Renal cortex interstitium (tissue), 11 donors: ENCODE results near the gene DYNLT2B. TPM values are rescaled to one million over a fixed set of nuclear protein-coding genes. Genes with fewer than 3 reads are reported as not detected.

Experiments
- DNase-seq, 11 donors: peaks; one replicate each; pipeline ENCODE4 v3.0.0-alpha.2; 2013; ENCODE audit warnings: low read depth in 9 of 11, low spot score in 4 of 11; ENCODE audit errors: extremely low read depth in 1 of 11
- polyA plus RNA-seq, 3 donors: library from polyadenylated mRNA; unstranded; fragments of 120-200 nt; gene quantifications; one replicate each; pipeline ENCODE4 v1.2.1, GENCODE V29; 2013; ENCODE audit not compliant: insufficient read length in 3 of 3

DYNLT2B gene
- polyA plus RNA-seq, 3 donors = 32.3 to 40.0 (median 36.3) TPM

DNA sequence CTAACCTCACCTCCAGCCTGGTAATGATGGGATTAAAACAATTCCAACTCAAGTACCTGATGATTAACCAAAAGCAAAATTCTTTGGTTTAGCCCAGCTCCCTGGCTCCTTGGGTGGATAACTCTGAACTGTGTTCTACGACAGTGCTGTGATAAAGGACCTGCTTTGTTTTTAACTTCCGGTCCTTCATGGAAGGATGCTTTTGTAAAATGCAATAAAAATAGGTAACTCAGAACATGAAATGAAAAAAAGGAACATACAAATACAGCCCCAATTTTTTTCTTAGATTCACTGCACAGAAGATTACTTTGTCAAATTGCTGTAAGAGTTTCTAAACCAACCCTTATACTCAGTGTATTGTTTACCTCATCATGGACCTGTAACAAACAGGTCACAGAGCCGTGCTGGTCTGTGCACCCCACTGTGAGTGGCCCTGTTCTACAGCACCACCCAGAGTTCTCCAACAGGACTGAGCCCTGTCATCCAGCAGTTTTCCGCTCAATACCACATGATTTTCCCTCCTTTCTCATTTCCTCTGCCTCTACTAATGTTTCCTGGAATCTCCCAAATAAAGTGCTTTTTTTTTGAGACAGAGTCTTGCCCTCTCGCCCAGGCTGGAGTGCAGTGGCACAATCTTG lies 25.6 kb downstream of the DYNLT2B start:
- DNase-seq = peak in 2 of 11 donors; percentile 20 to 25

GRCh38 chr3:196288141-196288460 lies 29.9 kb downstream of the DYNLT2B start:
- DNase-seq = peak in 5 of 11 donors; percentile 6 to 35 (median 22)

DNA sequence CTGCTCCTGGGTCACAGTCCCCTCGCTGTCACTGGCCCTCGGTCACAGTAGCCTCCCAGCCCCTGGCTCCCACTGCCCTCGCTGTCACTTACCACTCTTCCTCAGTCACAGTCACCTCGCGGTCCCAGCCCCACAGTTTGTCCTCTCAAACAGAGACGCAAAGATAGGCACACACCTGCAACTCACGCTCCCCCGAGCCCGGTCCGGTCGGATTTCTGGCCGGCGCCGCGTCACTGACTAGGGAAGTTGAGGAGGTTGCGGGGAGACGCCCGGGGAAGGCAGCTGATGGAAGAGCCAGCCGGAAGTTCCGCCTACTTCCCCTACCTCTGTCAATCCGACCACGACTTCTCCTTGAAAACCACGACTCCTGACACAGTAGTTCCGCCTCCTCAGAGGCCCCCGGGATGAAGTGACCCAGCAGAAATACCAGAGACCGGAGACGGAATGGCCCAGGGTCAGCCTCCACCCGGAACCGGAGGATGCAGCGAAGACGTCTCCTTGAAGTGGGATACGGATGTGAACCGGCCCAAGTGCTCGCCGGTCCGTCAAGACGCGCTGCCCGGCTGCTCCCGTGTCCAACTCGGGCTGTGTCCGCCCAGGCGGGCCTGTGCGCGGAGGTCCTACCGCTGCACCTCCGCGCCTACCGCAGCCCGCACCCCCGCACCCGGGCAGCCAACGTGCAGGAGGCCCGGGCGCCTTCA lies 30.4 kb downstream of the DYNLT2B start, which contains the start of gene PCYT1A:
TSS of gene PCYT1A (minus strand) at position 287 of the 701 bp plus-strand sequence. CDS start 17,195 bp downstream, outside the sequence.
- peak; percentile 87 to 96 (median 91) for DNase-seq

GRCh38 chr3:196287090-196287439 lies 31.0 kb downstream of the DYNLT2B start:
- peak in 6 of 11 donors; percentile 3 to 13 (median 8) for DNase-seq

GRCh38 chr3:196284396-196284795 lies 33.6 kb downstream of the DYNLT2B start:
- DNase-seq = no peak

GRCh38 chr3:196281962-196282361 lies 36.1 kb downstream of the DYNLT2B start:
- DNase-seq = no peak

DNA sequence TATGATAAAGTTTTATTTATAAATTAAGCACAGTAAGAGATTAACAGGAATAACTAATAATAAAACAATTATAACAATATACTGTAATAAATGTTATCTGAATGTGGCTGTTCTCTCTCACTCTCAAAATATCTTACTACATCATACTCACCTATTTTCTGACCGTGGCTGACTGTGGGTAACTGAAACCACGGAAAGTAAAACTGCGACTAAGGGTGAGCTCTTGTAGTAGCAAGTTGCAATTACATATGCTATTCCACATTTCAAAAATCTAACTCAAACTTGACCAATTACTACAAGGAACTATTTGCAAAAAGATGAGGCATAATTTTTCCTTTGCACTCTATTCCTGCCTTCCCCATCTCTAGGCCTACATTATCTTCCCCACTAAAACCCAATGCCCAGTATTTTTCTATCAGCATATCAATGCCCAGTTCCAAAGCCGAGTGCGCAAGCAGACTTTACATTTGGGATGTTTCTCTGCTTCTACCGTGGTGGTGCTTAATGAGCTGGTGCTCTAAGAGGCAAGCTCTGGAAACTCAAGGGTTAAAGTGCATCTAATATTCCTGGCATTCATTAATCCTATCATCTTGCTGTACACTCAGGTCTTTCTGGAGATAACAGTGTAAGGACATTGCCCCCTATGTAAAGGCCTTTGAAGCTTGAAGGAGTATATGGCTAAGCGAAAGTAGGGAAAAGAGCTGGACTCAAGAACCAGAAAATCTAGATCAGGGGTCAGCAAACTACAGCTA lies 37.2 kb downstream of the DYNLT2B start:
- DNase-seq = no peak

DNA sequence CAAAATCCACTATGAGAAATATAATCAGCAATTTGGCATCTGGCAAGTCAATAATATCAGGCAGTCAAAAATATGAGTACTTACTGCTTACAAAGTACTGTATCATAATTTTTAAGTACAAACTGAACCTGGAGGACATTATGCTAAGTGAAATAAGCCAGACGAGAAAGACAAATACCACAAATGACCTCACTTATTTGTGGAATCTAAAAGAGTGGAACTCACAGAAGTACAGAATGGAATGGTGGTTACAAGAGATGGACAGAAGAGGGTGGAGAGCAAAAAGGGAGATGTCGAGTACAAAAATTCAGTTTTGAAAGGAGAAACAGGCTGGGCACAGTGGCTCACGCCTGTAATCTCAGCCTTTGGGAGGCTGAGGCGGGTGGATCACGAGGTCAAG lies 42.9 kb downstream of the DYNLT2B start:
- DNase-seq = no peak

- no peak for DNase-seq
Observed at GRCh38 chr3:196274585-196274984, 43.5 kb downstream of the DYNLT2B start.

DNA sequence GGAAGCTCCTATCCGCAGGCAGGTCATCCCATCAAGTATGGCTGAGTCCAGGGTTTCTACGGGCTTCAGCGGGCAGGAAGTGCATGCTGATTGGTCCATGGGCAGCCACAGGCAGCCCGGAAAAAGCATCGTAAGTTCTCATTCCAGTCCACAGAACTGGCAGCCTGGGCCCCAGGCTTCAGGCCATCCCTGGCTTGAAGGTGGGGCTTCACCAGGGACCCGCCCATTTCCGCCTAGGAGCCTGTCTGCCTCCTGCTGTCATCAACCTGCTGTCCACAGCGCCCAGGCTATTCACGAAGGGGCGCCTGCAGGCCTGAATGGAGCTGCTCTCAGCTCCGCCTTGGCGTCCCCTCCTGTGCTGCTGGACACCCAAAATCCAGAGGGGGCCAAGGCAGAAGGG lies 44.4 kb downstream of the DYNLT2B start:
- DNase-seq = no peak

DNA sequence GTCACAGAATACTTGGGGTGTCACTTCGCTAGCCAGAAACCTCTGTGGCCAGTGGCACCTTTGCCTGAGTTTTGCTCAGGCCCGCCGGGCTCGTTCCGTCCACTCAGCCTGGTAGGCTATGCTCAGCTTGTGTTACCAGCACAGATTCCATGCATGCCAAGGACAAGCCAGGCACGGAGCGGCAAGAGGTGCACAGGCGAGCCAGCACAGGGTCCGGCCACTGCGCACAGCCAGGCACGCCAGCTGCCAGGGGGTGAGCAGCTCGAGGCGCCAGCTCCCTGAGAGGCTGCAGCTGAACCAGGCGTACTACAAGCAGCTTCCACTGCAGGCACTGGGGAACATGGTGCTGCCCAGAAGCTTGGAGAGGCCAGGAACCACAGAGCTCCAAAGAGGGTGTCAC lies 45.2 kb downstream of the DYNLT2B start:
- DNase-seq = no peak

- DNase-seq = no peak
Observed at GRCh38 chr3:196270499-196270898, 47.5 kb downstream of the DYNLT2B start.

DNA sequence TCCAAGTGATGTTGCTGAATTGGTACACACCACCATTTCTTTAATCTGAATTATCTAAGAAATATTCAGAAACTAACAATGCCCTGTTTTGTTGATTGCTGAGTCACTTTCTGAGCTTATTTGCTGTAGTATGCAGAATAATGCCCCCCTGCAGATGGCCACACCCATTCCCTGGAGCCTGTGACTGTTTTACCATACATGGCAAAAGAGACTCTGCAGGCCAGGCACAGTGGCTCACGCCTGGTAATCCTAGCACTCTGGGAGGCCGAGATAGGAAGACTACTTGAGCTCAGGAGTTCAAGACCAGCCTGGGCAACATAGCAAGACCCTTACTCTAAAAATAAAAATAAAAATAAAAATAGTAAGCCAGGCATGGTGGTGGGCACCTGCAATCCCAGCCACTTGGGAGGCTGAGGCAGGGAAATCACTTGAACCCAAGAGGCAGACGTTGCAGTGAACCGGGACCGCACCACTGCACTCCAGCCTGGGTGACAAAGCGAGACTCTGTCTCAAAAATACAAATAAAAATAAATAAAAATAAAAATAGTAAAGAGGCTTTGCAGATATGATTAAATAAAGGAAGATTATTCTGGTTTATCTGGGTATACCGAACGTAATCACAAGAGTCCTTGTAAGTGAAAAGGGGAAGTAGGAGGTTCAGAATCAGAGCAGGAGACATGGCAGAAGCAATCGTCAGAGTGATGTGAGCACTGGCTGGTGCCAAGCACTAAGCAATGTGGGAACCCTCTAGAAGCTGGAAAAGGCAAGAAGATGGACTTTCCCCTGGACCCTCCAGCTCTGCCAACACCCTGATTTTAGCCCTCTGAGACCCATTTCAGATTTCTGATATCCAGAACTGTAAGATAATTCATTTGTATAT lies 49.5 kb downstream of the DYNLT2B start:
- no peak for DNase-seq

DNA sequence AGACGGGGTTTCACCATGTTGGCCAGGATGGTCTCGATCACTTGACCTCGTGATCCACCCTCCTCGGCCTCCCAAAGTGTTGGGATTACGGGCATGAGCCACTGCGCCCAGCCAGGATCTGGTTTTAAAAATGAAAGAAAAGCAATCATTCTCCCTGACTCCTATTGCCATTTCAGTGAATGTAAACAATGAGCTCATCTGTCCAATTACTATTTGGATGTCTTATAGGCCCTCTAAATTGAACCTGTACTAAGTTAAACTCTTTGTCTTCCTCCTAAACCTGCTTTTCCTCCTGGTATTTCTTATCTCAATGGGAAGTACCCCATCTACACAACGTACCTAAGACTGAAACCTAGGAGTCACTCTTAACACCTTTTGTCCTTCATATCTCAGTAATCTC lies 54.2 kb downstream of the DYNLT2B start:
- DNase-seq = no peak

DNA sequence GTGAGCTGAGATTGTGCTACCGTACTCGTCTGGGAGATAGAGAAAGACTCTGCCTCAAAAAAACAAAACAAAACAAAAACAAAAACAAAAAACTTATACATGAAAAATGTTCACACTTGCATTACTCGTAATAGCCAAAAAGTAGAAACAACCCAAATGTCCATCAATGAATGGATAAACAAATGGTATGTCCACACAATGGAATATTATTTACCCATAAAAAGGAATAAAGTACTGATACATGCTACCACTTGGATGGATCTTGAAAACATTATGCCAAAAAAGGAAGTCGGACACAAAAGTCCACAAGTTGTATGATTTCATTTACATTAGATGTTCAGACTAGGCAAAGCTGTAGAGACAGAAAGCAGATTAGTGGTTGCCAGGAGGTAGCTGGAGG lies 57.3 kb downstream of the DYNLT2B start:
- no peak for DNase-seq

- DNase-seq = no peak
Observed at GRCh38 chr3:196255776-196256175, 62.3 kb downstream of the DYNLT2B start.

DNA sequence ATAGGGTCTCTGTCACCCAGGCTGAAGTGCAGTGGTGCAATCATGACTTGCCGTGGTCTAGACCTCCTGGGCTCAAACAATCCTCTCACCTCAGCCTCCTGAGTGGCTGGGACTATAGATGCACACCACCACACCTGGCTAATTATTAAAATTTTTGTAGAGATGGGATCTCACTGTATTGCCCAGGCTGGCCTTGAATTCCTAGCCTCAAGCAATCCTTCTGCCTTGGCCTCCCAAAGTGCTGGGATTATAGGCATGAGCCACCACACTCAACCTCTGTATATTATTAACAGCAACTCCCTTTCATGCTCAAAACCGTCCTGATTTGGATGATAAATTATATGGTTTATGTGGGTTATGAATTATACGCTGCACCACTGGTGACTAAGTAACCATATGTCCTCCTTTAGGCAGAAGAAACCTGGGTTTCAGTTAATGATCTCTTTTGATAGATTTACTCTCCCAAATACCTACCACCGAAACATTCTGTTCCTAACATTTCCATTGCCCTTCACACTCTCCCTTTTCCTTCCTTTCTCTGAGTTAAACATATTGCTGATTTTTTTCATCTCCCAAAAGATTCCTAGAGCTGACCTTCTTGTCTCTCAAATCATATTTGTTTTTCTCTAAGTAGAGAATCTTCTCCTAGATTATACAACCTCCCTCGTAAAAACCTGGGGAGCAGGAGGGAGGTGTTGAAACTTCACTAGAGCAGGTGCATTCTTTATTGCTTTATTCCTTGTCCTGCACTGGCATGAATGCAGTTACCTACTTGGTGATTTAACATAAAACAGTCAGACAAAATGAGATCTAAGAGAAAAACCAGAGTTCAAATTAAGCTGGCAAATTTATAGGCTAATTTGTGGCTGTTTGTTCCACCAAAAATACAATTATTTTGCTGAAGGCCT lies 63.4 kb downstream of the DYNLT2B start:
- DNase-seq = no peak

DNA sequence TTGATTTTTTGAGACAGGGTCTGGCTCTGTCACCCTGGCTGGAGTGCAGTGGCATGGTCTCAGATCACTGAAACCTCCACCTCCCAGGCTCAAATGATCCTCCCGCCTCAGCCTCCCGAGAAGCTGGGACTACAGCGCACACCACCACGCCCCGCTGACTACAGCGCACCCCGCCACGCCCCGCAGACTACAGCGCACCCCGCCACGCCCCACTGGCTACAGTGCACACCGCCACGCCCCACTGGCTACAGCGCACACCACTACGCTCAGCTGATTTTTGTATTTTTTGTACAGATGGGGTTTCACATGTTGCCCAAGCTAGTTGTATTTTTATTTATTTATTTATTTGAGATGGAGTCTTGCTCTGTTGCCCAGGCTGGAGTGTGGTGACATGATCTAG lies 66.1 kb downstream of the DYNLT2B start:
- no peak for DNase-seq
